Gastrocnemius medialis (tissue), 4 donors: ENCODE data around the gene XPNPEP3. TPM values are rescaled to one million over a fixed set of nuclear protein-coding genes. Genes with fewer than 3 reads are reported as not detected.

Experiments used
- ATAC-seq, 2 donors: fragments of 150-250 bp; one replicate each; pipeline ENCODE4 v1.9.1; 2016
- DNase-seq, 2 donors: peaks; one replicate each; pipeline ENCODE4 v3.0.0-alpha.2; 2019
- H3K27ac ChIP-seq, 4 donors: fragments of 200-600 bp; sonication (generic); 1 replicate in 1 of 4; 2 replicates in 3 of 4; pipeline ENCODE4 v1.5.1; 2016 to 2018; ENCODE audit warnings: mild to moderate bottlenecking in 2 of 4, moderate library complexity in 1 of 4
- H3K27me3 ChIP-seq, 3 donors: fragments of 200-600 bp; sonication (generic) in 2 of 3; 1 replicate in 1 of 3; 2 replicates in 2 of 3; pipeline versions ENCODE4 v1.5.1 to v1.6.0; 2016 to 2019; ENCODE audit warnings: mild to moderate bottlenecking in 1 of 3, moderate library complexity in 1 of 3
- H3K36me3 ChIP-seq, 2 donors: fragments of 200-600 bp; sonication (generic) in 1 of 2; one replicate each; pipeline ENCODE4 v1.5.1; 2017 to 2018
- H3K4me1 ChIP-seq, 2 donors: fragments of 200-600 bp; sonication (generic) in 1 of 2; one replicate each; pipeline ENCODE4 v1.5.1; 2016 to 2017; ENCODE audit warnings: mild to moderate bottlenecking in 2 of 2
- H3K4me3 ChIP-seq, 4 donors: fragments of 200-600 bp; sonication (generic) in 3 of 4; 1 replicate in 1 of 4; 2 replicates in 3 of 4; pipeline ENCODE4 v1.5.1; 2016 to 2019; ENCODE audit warnings: mild to moderate bottlenecking in 2 of 4
- H3K9me3 ChIP-seq, 3 donors: fragments of 200-600 bp; sonication (generic) in 2 of 3; 1 replicate in 1 of 3; 2 replicates in 2 of 3; pipeline ENCODE4 v1.5.1; 2016 to 2019
- POLR2A ChIP-seq, 2 donors: fragments of 450-650 bp; IDR thresholded peaks; one replicate each; pipeline ENCODE4 v1.6.1; 2017; ENCODE audit warnings: antibody characterized with exemption in 2 of 2, mild to moderate bottlenecking in 2 of 2, moderate library complexity in 2 of 2
- in situ Hi-C, 4 donors: fragments of 200-750 bp; cut with MboI; loops; one replicate each; pipeline versions ENCODE4 v1.15.0 to v1.8.0; 2017; ENCODE audit warnings: low sequenced_read_pairs in 4 of 4
- intact Hi-C: fragments of 100-400 bp; cut with DNase I; formaldehyde crosslinking; loops from one replicate; pipeline ENCODE4 v1.15.1; 2023; ENCODE audit warnings: low total_unique reads
- total RNA-seq, 4 donors: library from RNA; depleted of rRNA; stranded (reverse); fragments of >200 nt; gene quantifications; one replicate each; pipeline versions ENCODE4 v1.1.0 to v1.2.3, GENCODE V29; 2016
- TF ChIP-seq, protein P1 (sequence below), 5 experiments: fragments of 450-650 bp in 3 of 5; fragments of 200-600 bp in 2 of 5; sonication (generic) in 2 of 5; IDR thresholded peaks in 4 of 5; conservative IDR thresholded peaks in 1 of 5; 1 replicate in 4 of 5; 2 replicates in 1 of 5; pipeline ENCODE4 v1.5.1; 2016 to 2019; ENCODE audit warnings: antibody characterized with exemption in 5 of 5, mild to moderate bottlenecking in 3 of 5, moderate library complexity in 3 of 5

The XPNPEP3 gene
- total RNA-seq, 4 donors from 2014 or later: 3.6 to 12.4 (median 7.4) TPM

DNA sequence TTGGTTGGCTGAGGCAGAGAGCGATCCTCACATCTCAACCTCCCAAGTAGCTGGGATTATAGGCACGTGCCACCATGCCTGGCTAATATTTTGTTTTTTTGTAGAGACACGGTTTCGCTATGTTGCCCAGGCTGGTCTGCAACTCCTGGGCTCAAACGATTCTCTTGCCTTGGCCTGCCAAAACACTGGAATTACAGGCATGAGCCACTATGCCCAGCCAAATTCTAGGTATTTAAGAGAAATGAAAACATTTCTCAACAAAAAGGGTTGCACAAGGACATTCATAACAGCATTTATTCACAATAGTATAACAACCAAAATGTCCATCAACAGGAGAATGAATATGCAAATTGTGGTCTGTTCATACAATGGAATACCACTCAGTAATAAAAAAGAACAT is 62.5 kb downstream of the XPNPEP3 start:
- ATAC-seq (no peak), DNase-seq (no peak)
- intact Hi-C loops (no loop called here), in situ Hi-C loops (no loop called here)
- Histone ChIP-seq H3K4me3 (no peak overlapping the region), H3K27ac (no peak overlapping the region), H3K27me3 (no peaks in the 10 kb centered on the region), H3K9me3 (no peaks in the 10 kb centered on the region), H3K4me1 (peaks cover 0 to 4% of the 10 kb centered on the region in 2 donors), H3K36me3 (peaks cover 1 to 44% of the 10 kb centered on the region in 2 donors)
- TF ChIP-seq, protein P1, sequence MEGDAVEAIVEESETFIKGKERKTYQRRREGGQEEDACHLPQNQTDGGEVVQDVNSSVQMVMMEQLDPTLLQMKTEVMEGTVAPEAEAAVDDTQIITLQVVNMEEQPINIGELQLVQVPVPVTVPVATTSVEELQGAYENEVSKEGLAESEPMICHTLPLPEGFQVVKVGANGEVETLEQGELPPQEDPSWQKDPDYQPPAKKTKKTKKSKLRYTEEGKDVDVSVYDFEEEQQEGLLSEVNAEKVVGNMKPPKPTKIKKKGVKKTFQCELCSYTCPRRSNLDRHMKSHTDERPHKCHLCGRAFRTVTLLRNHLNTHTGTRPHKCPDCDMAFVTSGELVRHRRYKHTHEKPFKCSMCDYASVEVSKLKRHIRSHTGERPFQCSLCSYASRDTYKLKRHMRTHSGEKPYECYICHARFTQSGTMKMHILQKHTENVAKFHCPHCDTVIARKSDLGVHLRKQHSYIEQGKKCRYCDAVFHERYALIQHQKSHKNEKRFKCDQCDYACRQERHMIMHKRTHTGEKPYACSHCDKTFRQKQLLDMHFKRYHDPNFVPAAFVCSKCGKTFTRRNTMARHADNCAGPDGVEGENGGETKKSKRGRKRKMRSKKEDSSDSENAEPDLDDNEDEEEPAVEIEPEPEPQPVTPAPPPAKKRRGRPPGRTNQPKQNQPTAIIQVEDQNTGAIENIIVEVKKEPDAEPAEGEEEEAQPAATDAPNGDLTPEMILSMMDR (IDR thresholded peaks at IDR 0.05 in 4 of 5, conservative IDR thresholded peaks at IDR 0.05 in 1 of 5): no peak
- TF ChIP-seq POLR2A (IDR thresholded peaks at IDR 0.05): no peak

DNA sequence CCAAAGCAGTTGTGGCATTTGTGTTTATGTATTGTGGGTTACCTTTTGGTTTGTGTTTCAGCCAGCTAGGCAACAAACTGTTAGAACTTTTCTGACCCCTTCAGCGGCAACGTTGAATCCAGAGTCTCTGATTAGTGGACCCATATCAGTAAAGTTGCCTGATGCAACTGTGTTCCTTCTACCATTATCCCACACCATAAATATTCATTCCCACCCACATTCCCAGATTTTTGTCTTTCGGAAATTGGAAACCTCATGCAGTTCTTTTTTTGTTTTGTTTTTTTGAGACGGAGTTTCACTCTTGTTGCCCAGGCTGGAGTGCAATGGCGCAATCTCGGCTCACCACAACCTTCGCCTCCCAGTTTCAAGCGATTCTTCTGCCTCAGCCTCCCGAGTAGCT is 63.6 kb downstream of the XPNPEP3 start:
- ATAC-seq (no peak), DNase-seq (no peak)
- Histone ChIP-seq H3K4me3 (no peak overlapping the region), H3K27me3 (no peaks in the 10 kb centered on the region), H3K9me3 (no peaks in the 10 kb centered on the region), H3K4me1 (peaks cover 0 to 4% of the 10 kb centered on the region in 2 donors), H3K27ac (no peak overlapping the region), H3K36me3 (peaks cover 2 to 42% of the 10 kb centered on the region in 2 donors)
- intact Hi-C loops (no loop called here), in situ Hi-C loops (no loop called here)
- no peak for TF ChIP-seq POLR2A (IDR thresholded peaks at IDR 0.05)
- TF ChIP-seq, protein P1 (IDR thresholded peaks at IDR 0.05 in 4 of 5, conservative IDR thresholded peaks at IDR 0.05 in 1 of 5): no peak

DNA sequence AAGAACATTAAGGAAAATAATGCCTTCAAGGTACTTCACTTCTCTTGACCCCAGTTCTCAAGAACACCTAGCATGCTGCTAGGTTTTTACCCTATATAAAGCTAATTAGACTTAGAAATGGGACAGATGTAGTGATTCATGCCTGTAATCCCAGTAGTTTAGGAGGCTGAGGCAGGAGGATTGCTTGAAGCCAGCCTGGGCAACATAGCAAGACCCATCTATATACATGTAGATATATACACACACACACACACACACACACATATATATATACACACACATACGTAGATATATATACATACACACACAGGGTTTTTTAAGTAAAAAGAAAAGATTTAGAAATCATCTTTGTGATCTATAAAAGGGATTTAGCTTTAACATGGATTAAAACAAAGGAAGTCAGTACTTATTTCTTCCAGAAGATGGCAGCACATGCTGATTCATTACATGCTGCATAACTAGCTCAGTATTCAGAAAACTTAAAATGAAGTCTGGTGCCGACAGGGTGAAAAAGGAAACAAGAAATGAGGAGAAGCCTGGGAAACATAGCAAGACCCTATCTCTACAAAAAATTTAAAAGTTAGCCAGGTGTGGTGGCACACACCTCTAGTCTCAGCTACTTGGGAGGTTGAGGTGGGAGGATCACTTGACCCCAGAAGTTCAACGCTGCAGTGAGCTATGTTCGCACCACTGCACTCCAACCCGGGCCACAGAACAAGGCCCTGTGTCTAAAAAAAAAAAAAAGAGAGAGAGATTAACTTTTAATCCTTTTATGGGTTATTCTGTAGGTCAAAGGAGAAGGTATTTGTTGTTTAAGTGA is 65.7 kb downstream of the XPNPEP3 start:
- TF ChIP-seq, protein P1 (IDR thresholded peaks at IDR 0.05 in 4 of 5, conservative IDR thresholded peaks at IDR 0.05 in 1 of 5): peak; percentile 73 to 83 (median 79)
- TF ChIP-seq POLR2A (IDR thresholded peaks at IDR 0.05): no peak
- Histone ChIP-seq H3K36me3 (peaks cover 4 to 39% of the 10 kb centered on the region in 2 donors), H3K4me1 (peaks cover 0 to 4% of the 10 kb centered on the region in 2 donors), H3K27ac (no peak overlapping the region), H3K9me3 (no peaks in the 10 kb centered on the region), H3K4me3 (peak overlapping the region in 1 of 4 donors; percentile 20), H3K27me3 (no peaks in the 10 kb centered on the region)
- intact Hi-C loops: loop anchor here (1.0 kb wide), 1 partner anchor 315 kb away; no protein-coding TSS in a partner anchor
- peak; percentile 81 to 86 for ATAC-seq
- DNase-seq: peak in 1 of 2 donors; percentile 2
- in situ Hi-C loops: no loop called here

DNA sequence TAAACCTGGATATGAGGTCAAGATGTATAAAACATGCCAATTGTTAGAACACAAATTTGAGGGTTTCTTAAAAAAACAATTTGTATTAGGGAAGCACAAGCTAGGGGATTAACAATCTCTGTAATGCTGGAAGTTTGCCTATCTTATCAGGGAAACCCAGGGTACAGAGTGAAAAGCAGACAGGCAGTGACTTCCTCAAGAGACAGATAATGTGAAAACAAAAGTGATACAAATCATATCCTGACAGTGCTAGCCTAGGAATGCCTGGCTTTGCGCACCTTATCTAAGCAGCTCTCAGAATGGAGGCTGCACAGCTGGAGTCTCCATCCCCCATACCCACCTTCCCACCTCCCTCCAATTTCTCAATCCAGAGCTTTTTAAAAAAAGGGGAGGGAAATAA is 71.7 kb downstream of the XPNPEP3 start:
- TF ChIP-seq, protein P1 (IDR thresholded peaks at IDR 0.05 in 4 of 5, conservative IDR thresholded peaks at IDR 0.05 in 1 of 5): no peak
- no peak for TF ChIP-seq POLR2A (IDR thresholded peaks at IDR 0.05)
- ATAC-seq (no peak), DNase-seq (no peak)
- Histone ChIP-seq H3K9me3 (no peaks in the 10 kb centered on the region), H3K27ac (no peak overlapping the region), H3K27me3 (no peaks in the 10 kb centered on the region), H3K4me3 (no peak overlapping the region), H3K4me1 (no peaks in the 10 kb centered on the region), H3K36me3 (peaks cover 4 to 33% of the 10 kb centered on the region in 2 donors)
- in situ Hi-C loops: no loop called here
- intact Hi-C loops: loop anchor here (5.0 kb wide), 1 partner anchor 269 kb away; no protein-coding TSS in a partner anchor
